Measurements from ENCODE around the gene ZNF335.
"Not testable (repeated sequence)": the region's sequence is repeated elsewhere in the genome, so short reads cannot be mapped to it uniquely, and the experiment has no call there.

ZNF335 gene

GRCh38 chr20:45909336-45909808 lies 62.6 kb downstream of the ZNF335 start:
- DNase-seq: no peak

GRCh38 chr20:45908084-45908483 lies 63.9 kb downstream of the ZNF335 start:
- DNase-seq: no peak

GRCh38 chr20:45907219-45907948 lies 64.6 kb downstream of the ZNF335 start:
- DNase-seq: no peak

- no peak for DNase-seq
Observed at GRCh38 chr20:45905505-45906079, 66.4 kb downstream of the ZNF335 start.

- DNase-seq: no peak
Observed at GRCh38 chr20:45904583-45905504, 67.2 kb downstream of the ZNF335 start.

GRCh38 chr20:45902199-45902701 lies 69.8 kb downstream of the ZNF335 start:
- no peak for DNase-seq

GRCh38 chr20:45901332-45901731 lies 70.7 kb downstream of the ZNF335 start:
- not testable (repeated sequence) for DNase-seq

- DNase-seq: no peak
Observed at GRCh38 chr20:45899046-45899835, 72.8 kb downstream of the ZNF335 start.
